ENCODE data around the gene TMEM269.

GRCh38 chr1:42758641-42759040 lies 26.1 kb upstream of the TMEM269 start:
- TF ChIP-seq CTCF (optimal IDR thresholded peaks at IDR 0.05 in 1 of 3, IDR thresholded peaks at IDR 0.05 in 1 of 3, conservative IDR thresholded peaks at IDR 0.05 in 1 of 3; ENCODE audit: extremely low read depth in 1 of 3, insufficient read depth in 2 of 3, low read length in 3 of 3) = no peak
- TF ChIP-seq EZH2 (IDR thresholded peaks at IDR 0.05; ENCODE audit: low read length) = no peak
